ENCODE results near the gene BTBD9. TPM values are rescaled to one million over a fixed set of nuclear protein-coding genes. Genes with fewer than 3 reads are reported as not detected.
A peak's percentile ranks its signal among the peaks of the same experiment; 100 is the strongest.

Gene BTBD9
- total and polyA plus RNA-seq, 2 experiments from 2014 or later = 8.4 to 10.1 TPM

- no peak overlapping the region for H3K4me3 ChIP-seq
- no peaks in the 10 kb centered on the region for H3K36me3 ChIP-seq
- TF ChIP-seq CTCF (IDR thresholded peaks at IDR 0.05; ENCODE audit: low read depth, low read length) = no peak
- H3K27me3 ChIP-seq = no peaks in the 10 kb centered on the region
- H3K9me3 ChIP-seq (ENCODE audit: low read depth) = no peaks in the 10 kb centered on the region
- H3K27ac ChIP-seq = no peak overlapping the region
- DNase-seq (ENCODE audit: low read depth in 1 of 2, low spot score in 1 of 2) = no peak
- H3K4me1 ChIP-seq (ENCODE audit: low read depth) = peaks cover 11% of the 10 kb centered on the region
Measured at GRCh38 chr6:38396209-38396608, 243.5 kb downstream of the BTBD9 start.

GRCh38 chr6:38393986-38394385 lies 245.7 kb downstream of the BTBD9 start:
- Histone ChIP-seq H3K4me1 (ENCODE audit: low read depth) (peaks cover 11% of the 10 kb centered on the region), H3K27me3 (no peaks in the 10 kb centered on the region), H3K4me3 (no peak overlapping the region), H3K36me3 (no peaks in the 10 kb centered on the region), H3K9me3 (ENCODE audit: low read depth) (no peaks in the 10 kb centered on the region), H3K27ac (no peak overlapping the region)
- no peak for DNase-seq (ENCODE audit: low read depth in 1 of 2, low spot score in 1 of 2)
- TF ChIP-seq CTCF (IDR thresholded peaks at IDR 0.05; ENCODE audit: low read depth, low read length) = no peak

- no peaks in the 10 kb centered on the region for H3K9me3 ChIP-seq (ENCODE audit: low read depth)
- DNase-seq (ENCODE audit: low read depth in 1 of 2, low spot score in 1 of 2) = peak in 1 of 2 donors; percentile 22
- H3K4me3 ChIP-seq = no peak overlapping the region
- no peaks in the 10 kb centered on the region for H3K27me3 ChIP-seq
- no peaks in the 10 kb centered on the region for H3K4me1 ChIP-seq (ENCODE audit: low read depth)
- TF ChIP-seq CTCF (IDR thresholded peaks at IDR 0.05; ENCODE audit: low read depth, low read length) = no peak
- no peak overlapping the region for H3K27ac ChIP-seq
- H3K36me3 ChIP-seq = no peaks in the 10 kb centered on the region
Measured at GRCh38 chr6:38391626-38392579, 247.8 kb downstream of the BTBD9 start.

GRCh38 chr6:38391206-38391605 lies 248.5 kb downstream of the BTBD9 start:
- DNase-seq (ENCODE audit: low read depth in 1 of 2, low spot score in 1 of 2) = no peak
- no peaks in the 10 kb centered on the region for H3K27me3 ChIP-seq
- H3K27ac ChIP-seq = no peak overlapping the region
- H3K36me3 ChIP-seq = no peaks in the 10 kb centered on the region
- TF ChIP-seq CTCF (IDR thresholded peaks at IDR 0.05; ENCODE audit: low read depth, low read length) = no peak
- no peak overlapping the region for H3K4me3 ChIP-seq
- H3K9me3 ChIP-seq (ENCODE audit: low read depth) = no peaks in the 10 kb centered on the region
- no peaks in the 10 kb centered on the region for H3K4me1 ChIP-seq (ENCODE audit: low read depth)

GRCh38 chr6:38389875-38390274 lies 249.9 kb downstream of the BTBD9 start:
- Histone ChIP-seq H3K36me3 (no peaks in the 10 kb centered on the region), H3K27ac (no peak overlapping the region), H3K4me3 (no peak overlapping the region), H3K4me1 (ENCODE audit: low read depth) (no peaks in the 10 kb centered on the region), H3K9me3 (ENCODE audit: low read depth) (no peaks in the 10 kb centered on the region), H3K27me3 (no peaks in the 10 kb centered on the region)
- TF ChIP-seq CTCF (IDR thresholded peaks at IDR 0.05; ENCODE audit: low read depth, low read length) = no peak
- no peak for DNase-seq (ENCODE audit: low read depth in 1 of 2, low spot score in 1 of 2)
